Measurements from ENCODE around the gene DGKB. TPM values are rescaled to one million over a fixed set of nuclear protein-coding genes. Genes with fewer than 3 reads are reported as not detected.

Gene DGKB
- total RNA-seq: not detected in 2 replicates

DNA sequence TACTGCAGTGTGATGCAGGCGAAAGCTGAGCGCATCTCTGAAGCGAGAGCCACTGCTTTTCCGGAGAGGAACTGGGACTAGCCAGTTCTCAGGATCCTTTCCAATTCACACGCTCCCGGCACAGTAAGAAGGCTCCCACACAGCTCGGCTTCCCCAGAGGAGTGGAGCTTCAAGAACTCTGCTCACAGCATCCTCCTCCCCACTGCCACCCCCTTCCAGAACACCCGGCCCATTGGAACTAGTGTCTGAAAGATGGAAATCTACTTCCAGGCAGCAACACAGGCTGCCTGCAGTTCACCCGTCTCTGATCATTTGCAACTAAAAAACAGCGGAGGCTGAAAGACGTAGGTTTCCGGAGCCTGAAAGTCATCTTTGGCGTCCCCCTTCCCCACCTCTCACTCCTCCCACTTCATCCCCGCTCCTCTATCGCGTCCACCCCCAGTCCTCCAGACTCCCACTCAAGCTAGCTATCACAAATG is at the start of gene DGKB:
DGKB (minus strand) TSS at position 163 of the 479 bp plus-strand sequence.
- intact Hi-C loops (cut with micrococcal nuclease): no loop called here

DNA sequence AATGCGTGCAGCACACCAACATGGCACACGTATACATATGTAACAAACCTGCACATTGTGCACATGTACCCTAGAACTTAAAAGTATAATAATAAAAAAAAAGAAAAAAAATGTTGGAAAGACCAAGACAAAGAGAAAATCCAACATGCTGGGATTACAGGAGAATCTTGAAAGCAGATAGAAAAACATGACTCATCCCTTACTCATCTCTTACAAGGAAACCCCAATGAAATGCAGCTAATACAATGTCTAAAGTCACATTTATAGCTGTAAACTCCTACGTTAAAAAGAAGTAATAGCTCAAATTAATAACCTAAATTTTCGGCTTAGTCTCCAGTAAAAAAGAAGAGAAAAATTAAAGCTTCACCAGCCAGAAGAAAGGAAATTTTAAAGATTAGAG is 47.5 kb upstream of the DGKB start:
- intact Hi-C loops (cut with micrococcal nuclease): no loop called here

GRCh38 chr7:14938181-14938580 is 35.6 kb upstream of the DGKB start:
- intact Hi-C loops (cut with micrococcal nuclease): no loop called here

- intact Hi-C loops (cut with micrococcal nuclease): no loop called here
Measured at GRCh38 chr7:14937581-14937980, 35.0 kb upstream of the DGKB start.

GRCh38 chr7:14936554-14936953 is 34.0 kb upstream of the DGKB start:
- intact Hi-C loops (cut with micrococcal nuclease): no loop called here

- intact Hi-C loops (cut with micrococcal nuclease): no loop called here
Measured at GRCh38 chr7:14934839-14935238, 32.3 kb upstream of the DGKB start.

DNA sequence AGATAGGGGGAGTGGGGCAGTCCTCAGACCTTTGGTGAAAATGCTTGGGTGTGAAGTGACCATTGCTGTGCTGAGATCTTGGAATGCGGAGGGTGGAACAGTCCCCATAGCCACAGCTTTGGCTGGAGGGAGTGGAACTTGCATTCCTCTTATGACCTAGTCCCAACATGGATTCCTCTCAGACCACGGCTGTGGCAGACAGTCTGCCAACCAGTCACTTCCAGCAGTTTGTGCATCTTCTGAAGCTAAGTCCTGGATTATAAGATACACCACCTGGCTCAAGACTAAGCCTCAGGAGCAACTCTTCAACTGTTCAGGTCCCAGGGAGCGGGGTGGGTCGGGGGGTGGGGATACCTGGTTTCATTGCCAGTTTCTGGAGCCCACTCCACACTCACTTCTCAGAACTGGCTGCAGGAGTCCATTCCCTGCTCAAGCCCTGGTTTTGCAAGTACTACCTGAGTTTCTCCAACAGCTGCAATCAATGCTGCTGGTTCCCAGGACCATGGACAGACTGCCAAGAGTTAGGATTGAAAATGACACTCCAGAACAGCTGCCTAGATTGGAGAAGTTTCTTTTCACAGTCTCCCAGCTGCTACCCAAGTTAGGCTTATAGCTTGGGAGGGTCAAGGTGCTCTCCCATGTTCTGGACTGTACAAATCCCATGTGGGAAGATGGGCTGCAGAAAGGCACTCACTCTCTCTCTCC is 29.1 kb upstream of the DGKB start:
- intact Hi-C loops (cut with micrococcal nuclease): no loop called here

GRCh38 chr7:14924398-14924797 is 21.8 kb upstream of the DGKB start:
- intact Hi-C loops (cut with micrococcal nuclease): no loop called here

GRCh38 chr7:14911077-14911476 is 8.5 kb upstream of the DGKB start:
- intact Hi-C loops (cut with micrococcal nuclease): no loop called here

DNA sequence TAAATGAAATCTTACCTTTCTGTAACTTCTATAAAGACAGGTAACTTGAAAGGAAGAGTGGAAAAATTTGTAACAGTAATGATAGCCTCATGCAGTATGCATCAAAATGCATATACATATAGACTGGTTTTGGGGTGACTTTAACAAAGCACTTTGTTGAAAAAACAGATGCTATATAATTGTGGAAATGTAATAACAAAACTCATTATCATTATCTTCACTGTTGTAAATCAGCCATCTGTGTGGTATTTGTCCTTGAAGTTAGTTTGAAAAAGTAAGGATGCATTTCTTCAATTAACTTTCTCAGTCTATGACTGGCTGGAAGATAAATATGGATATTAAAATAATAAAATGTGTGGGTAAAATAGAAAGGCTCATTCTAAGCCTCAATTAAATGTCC is 6.1 kb upstream of the DGKB start:
- intact Hi-C loops (cut with micrococcal nuclease): no loop called here

GRCh38 chr7:14905764-14906163 is 3.2 kb upstream of the DGKB start:
- intact Hi-C loops (cut with micrococcal nuclease): no loop called here

DNA sequence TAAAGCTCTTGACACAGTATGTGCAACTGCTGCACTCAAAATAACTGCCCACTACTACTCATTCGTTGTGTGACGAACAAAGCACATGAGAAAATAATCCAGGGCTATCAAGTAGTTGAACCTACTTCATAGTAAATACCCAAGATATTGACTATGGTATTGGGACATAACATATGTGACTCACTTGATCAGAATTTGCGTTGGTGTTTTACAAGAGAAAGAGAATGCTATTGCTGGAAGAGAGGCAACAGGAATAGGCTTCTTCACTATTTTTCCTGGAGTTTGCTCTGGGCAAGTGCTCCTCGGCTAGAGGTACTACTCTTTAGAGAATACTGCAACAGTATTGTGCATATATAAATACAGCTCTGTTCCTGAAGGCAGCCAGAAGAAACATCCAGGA is 2.5 kb downstream of the DGKB start:
- intact Hi-C loops (cut with micrococcal nuclease): no loop called here

DNA sequence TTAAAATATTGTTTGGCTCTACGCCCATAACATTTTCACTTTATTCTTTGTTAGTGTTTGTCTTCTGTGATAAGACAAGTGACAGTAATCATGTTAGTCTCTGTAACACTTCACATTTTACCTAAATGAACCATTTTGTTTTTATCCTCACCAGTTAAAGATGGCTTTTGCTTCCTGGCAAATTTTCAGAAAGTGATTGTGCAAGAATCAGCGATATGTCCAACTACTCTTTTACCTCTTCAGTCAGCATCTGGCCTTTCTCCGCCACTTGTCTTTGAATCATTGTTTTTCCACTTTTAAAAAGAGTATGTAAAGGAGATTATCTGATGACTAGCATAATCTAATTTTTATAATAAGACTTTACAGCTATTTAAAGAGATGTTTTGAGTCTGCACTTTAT is 3.5 kb downstream of the DGKB start:
- intact Hi-C loops (cut with micrococcal nuclease): no loop called here

GRCh38 chr7:14896461-14896860 is 6.1 kb downstream of the DGKB start:
- intact Hi-C loops (cut with micrococcal nuclease): no loop called here

DNA sequence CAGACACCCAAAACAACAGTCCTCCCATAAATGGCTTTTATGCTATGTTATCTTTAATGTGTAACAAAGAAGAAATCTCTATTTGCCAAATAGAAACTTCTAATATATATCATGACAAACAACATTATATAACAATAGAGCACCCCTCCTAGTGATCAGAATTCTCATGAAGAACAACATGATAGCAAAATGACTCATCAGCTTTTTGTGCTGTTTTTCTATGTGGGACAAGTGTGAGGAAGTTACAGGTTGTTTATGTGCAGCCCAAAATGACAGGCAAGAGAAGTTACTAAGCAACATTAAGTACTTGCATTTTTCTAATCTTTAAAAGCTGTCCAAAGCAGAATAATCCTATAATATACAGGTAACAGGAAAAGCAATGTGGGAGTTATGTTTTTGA is 7.7 kb downstream of the DGKB start:
- intact Hi-C loops (cut with micrococcal nuclease): no loop called here

GRCh38 chr7:14892961-14893360 is 9.6 kb downstream of the DGKB start:
- intact Hi-C loops (cut with micrococcal nuclease): no loop called here

- intact Hi-C loops (cut with micrococcal nuclease): no loop called here
Measured at GRCh38 chr7:14891289-14891688, 11.3 kb downstream of the DGKB start.

GRCh38 chr7:14888962-14889361 is 13.6 kb downstream of the DGKB start:
- intact Hi-C loops (cut with micrococcal nuclease): no loop called here

- intact Hi-C loops (cut with micrococcal nuclease): no loop called here
Measured at GRCh38 chr7:14886533-14886932, 16.0 kb downstream of the DGKB start.

- intact Hi-C loops (cut with micrococcal nuclease): no loop called here
Measured at GRCh38 chr7:14875941-14876587, 26.5 kb downstream of the DGKB start.

GRCh38 chr7:14871880-14872279 is 30.7 kb downstream of the DGKB start:
- intact Hi-C loops (cut with micrococcal nuclease): no loop called here

DNA sequence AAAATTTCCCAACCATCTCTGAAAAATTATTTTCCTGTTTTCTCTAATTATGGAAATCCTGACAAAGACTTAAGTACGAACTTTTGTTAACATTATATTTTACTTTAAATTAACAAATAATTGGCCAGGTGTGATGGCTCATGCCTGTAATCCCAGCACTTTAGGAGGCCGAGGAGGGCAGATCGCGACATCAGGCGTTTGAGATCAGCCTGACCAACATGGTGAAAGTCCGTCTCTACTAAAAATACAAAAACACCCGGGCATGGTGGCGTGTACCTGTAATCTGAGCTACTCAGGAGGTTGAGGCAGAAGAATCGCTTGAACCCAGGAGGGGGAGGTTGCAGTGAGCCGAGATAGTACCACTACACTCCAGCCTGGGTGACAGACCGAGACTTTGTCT is 32.2 kb downstream of the DGKB start:
- intact Hi-C loops (cut with micrococcal nuclease): no loop called here

- intact Hi-C loops (cut with micrococcal nuclease): no loop called here
Measured at GRCh38 chr7:14868937-14869336, 33.6 kb downstream of the DGKB start.
